Umbilical cord (tissue), 2 donors: ENCODE measurements around the gene CDK19. TPM values are rescaled to one million over a fixed set of nuclear protein-coding genes. Genes with fewer than 3 reads are reported as not detected.
A peak's percentile ranks its signal among the peaks of the same experiment; 100 is the strongest.
"Not testable (repeated sequence)": the region's sequence is repeated elsewhere in the genome, so short reads cannot be mapped to it uniquely, and the experiment has no call there.

Experiments used
- DNase-seq: peaks from one replicate; pipeline ENCODE4 v3.0.0-alpha.2; 2015; ENCODE audit warnings: low spot score
- total RNA-seq: library from RNA; depleted of rRNA; stranded (reverse); fragments of >200 nt; gene quantifications from one replicate; pipeline ENCODE4 v1.2.3, GENCODE V29; 2014; ENCODE audit warnings: low replicate concordance; ENCODE audit not compliant: insufficient read depth

CDK19 gene
- total RNA-seq, 1 donor from 2014 or later = 18.8 TPM

GRCh38 chr6:110757926-110758325, 57.3 kb downstream of the CDK19 start:
- DNase-seq = no peak

GRCh38 chr6:110756817-110757216, 58.5 kb downstream of the CDK19 start:
- no peak for DNase-seq

GRCh38 chr6:110755411-110755834, 59.8 kb downstream of the CDK19 start:
- DNase-seq = peak; percentile 20

GRCh38 chr6:110753936-110754668, 61.2 kb downstream of the CDK19 start:
- DNase-seq = not testable (repeated sequence)

GRCh38 chr6:110748453-110748852, 66.8 kb downstream of the CDK19 start:
- no peak for DNase-seq

GRCh38 chr6:110746680-110747079, 68.6 kb downstream of the CDK19 start:
- no peak for DNase-seq

GRCh38 chr6:110744991-110745390, 70.3 kb downstream of the CDK19 start:
- no peak for DNase-seq

- not testable (repeated sequence) for DNase-seq
These were observed 72.7 kb downstream of the CDK19 start for GRCh38 chr6:110742552-110742951.

- no peak for DNase-seq
These were observed 73.8 kb downstream of the CDK19 start for GRCh38 chr6:110741517-110741916.

GRCh38 chr6:110738899-110739365, 76.3 kb downstream of the CDK19 start:
- peak; percentile 27 for DNase-seq

- no peak for DNase-seq
These were observed 79.6 kb downstream of the CDK19 start for GRCh38 chr6:110735666-110736065.

- DNase-seq = no peak
These were observed 83.4 kb downstream of the CDK19 start for GRCh38 chr6:110731898-110732297.

GRCh38 chr6:110731196-110731595, 84.1 kb downstream of the CDK19 start:
- DNase-seq = no peak

GRCh38 chr6:110728501-110728900, 86.8 kb downstream of the CDK19 start:
- no peak for DNase-seq

- no peak for DNase-seq
These were observed 92.3 kb downstream of the CDK19 start for GRCh38 chr6:110723017-110723416.

- DNase-seq = no peak
These were observed 95.2 kb downstream of the CDK19 start for GRCh38 chr6:110720066-110720465.

GRCh38 chr6:110719601-110720000, 95.7 kb downstream of the CDK19 start:
- DNase-seq = not testable (repeated sequence)

- DNase-seq = no peak
These were observed 101.1 kb downstream of the CDK19 start for GRCh38 chr6:110714143-110714542.

- DNase-seq = no peak
These were observed 103.0 kb downstream of the CDK19 start for GRCh38 chr6:110712238-110712637.

- DNase-seq = no peak
These were observed 105.2 kb downstream of the CDK19 start for GRCh38 chr6:110710115-110710514.

- DNase-seq = peak; percentile 81
These were observed 106.8 kb downstream of the CDK19 start for GRCh38 chr6:110708295-110708950.

GRCh38 chr6:110705543-110705942, 109.7 kb downstream of the CDK19 start:
- no peak for DNase-seq
